Measurements from ENCODE around the gene FRMD6.
"Not testable (repeated sequence)": the region's sequence is repeated elsewhere in the genome, so short reads cannot be mapped to it uniquely, and the experiment has no call there.

FRMD6 gene

DNA sequence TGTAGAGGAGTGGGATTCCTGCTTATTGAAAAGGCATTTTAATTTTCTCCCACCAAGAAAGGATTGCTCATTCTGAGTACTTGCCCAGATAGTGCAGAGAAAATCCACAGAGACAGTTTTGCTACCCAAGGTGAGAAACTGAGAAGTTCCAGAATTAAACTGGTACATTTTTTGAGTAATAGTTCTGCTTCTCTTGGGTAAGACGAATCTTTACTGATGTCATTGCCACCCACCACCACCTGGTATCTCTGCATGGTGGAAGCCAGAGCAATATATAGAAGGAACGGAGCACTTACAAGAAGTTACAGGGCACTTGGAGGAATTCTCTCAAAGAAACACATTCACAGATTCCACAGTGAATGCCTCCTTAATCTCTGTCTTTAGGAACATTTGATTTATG, 20.7 kb upstream of the FRMD6 start:
- DNase-seq (ENCODE audit: low spot score) = no peak

- not testable (repeated sequence) for DNase-seq (ENCODE audit: low spot score)
Measured at GRCh38 chr14:51633298-51633697, 18.4 kb upstream of the FRMD6 start.

DNA sequence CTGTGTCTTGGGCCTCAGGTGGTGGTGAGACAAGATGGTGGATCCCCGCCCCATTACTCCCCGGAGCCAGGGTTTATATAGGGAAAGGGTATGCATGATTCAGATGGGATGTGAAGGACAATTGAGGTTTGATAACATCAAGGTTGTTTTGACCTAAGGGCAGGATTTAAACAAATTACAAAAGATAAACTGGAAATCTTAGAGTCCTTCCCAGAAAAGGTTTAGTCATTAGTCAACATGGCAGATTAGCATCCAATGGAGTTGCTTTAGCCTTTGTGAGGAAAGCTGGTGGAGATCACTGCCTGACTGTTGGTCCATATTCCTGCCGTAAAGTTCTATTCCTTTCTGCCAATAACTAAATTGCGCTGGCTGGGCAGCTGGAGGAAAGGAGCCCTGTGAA, 15.6 kb upstream of the FRMD6 start:
- DNase-seq (ENCODE audit: low spot score) = no peak

DNA sequence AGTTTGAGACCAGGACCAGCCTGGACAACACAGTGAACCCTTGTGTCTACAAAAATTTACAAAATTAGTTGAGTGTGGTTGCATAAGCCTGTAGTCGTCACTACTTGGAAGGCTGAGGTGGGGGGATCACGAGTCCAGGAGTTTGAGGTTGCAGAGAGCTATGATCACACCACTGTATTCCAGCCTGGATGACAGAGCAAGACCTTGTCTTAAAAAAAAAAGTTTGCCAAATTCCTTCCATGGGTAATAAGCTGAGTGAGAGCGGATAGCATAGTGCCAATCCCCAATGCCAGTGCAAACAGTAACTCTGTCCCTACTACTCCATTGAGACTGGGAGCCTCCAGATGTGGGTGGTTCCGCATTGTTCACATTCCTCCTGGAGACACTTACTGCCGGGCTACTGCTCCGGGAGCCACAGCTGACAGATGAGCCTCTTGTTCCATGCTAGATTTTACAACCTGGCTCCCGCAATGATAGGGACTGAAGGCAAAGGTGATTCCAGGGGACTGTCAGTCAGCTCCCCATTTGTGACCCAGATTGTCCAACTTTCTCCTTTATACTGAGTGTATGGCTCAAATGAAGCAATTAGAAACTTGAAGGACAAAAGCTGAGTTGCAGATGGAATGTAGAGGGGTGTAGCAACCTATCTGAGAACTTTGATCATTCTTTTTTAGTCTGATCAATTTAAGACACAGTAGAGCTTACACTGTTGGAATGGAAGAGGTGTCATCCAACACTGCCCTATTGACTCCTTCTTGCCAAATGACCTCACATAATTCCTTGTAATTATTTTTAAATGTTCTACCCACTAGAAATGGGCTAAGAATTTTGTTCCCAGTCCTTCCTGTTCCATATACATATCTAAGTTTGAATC, 13.4 kb upstream of the FRMD6 start:
- DNase-seq (ENCODE audit: low spot score) = no peak

GRCh38 chr14:51639668-51640316, 11.9 kb upstream of the FRMD6 start:
- DNase-seq (ENCODE audit: low spot score) = no peak

GRCh38 chr14:51643140-51643539, 8.6 kb upstream of the FRMD6 start:
- DNase-seq (ENCODE audit: low spot score) = no peak

GRCh38 chr14:51644217-51644933, 7.3 kb upstream of the FRMD6 start:
- DNase-seq (ENCODE audit: low spot score) = no peak

- DNase-seq (ENCODE audit: low spot score) = no peak
Measured at GRCh38 chr14:51648296-51648695, 3.4 kb upstream of the FRMD6 start.

DNA sequence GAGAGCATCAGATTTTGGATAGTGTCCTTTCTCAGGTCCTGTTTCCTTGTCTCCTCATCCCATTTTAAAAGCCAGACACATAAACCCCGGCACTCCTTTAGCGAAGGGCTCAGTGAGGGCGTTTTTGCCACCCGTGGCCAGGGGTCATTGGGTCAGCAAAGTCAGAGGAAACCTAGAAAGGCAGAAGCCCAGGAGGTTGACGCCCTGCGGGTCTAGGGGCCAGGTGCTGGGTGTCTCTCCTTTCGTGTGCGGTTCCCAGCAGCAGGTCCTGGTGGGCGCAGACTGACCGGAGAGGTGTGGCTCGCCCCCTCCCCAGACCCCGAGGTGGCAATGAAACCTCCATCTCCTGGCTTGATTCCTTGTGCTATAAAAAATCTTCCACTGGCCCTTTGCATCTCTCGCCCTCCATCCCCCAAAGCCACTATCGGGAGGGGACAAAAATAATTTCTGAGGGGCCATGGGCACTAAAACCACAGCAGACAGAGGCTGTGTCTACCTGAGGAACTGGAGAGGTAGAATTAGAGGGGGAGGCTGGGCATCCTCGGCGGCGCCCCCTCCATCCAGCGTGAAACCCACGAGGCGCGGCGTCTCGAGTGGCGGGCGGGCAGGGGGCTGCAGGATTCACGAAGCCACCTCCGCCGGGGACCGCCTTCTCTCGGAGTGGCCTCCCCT, 858 bp upstream of the FRMD6 start:
- no peak for DNase-seq (ENCODE audit: low spot score)

- no peak for DNase-seq (ENCODE audit: low spot score)
Measured at GRCh38 chr14:51652168-51653078, 713 bp downstream of the FRMD6 start.

GRCh38 chr14:51653079-51653774, 1.5 kb downstream of the FRMD6 start:
- DNase-seq (ENCODE audit: low spot score) = no peak

DNA sequence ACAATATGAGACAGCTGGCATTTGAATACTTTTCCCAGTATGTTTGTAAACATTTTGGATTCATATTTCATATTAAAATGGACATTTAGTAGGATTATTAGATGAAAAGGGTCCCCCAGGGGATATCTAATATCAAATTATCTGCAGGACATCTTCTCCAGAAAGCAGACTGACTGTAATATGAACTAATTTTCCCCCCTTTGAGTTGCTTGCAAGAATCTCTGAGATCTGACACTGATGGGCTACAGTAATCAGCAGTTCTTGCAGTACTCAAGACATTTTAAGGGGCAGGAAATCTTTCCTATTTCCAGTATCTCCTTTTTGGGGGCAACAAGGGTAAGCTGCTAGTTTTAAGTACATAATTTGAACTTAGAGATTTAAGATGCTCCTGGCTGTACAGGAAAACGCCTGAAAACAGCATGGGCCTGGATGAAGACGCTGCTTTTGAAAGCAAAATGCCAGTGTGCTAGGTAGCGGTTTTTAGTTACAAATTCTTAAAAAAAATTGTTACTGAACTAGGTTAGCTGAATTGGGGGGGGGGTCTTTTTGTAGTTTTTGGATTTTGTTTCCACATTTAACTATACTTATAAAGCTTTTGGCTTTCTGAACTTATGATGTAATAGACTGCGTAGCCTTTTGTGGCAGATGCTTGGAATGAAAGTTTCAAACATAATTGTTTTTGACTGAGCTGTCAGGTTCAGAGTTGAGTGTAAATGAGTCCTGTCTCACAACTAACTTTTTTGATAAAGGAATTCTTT, 2.2 kb downstream of the FRMD6 start:
- DNase-seq (ENCODE audit: low spot score) = no peak

- no peak for DNase-seq (ENCODE audit: low spot score)
Measured at GRCh38 chr14:51654533-51654845, 2.8 kb downstream of the FRMD6 start.

- DNase-seq (ENCODE audit: low spot score) = no peak
Measured at GRCh38 chr14:51657762-51658161, 6.1 kb downstream of the FRMD6 start.

GRCh38 chr14:51658441-51659173, 6.9 kb downstream of the FRMD6 start:
- no peak for DNase-seq (ENCODE audit: low spot score)

DNA sequence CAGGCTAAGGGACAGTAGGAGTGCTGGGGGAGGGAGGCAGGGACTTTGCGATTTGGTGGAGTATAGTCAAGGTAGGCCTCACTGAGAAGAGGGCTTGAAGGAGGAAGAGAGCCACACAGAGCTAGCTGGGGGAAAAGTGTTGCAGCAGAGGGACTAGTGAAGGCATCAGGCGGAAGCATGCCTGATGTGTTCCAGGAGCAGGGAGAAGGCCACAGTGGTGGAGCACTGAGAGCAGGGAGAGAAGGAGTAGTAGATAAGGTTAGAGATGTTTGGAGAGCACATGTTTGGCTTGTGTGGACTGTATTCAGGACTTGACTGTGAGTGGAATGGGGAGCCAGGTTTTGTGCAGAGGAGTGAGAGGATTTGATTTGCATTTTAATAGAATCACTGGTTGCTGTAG, 9.0 kb downstream of the FRMD6 start:
- no peak for DNase-seq (ENCODE audit: low spot score)

DNA sequence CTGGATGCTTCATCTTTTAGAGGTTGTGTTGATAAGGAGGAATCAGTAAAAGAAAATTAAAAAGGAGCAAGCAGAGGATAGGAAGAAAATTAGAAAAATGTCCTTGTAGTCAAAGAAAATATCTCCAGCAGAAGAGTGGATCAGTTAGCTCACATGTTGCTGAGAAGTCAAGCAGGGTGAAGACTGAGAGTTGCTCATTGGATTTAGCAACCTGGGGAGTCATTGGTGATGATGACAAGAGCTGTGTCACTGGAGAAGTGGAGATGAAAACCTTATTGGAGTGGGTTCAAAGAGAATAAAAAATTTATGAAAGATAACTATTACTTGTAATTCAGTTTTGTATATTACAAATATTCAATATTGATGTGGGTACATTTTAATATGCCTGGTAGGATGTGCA, 9.8 kb downstream of the FRMD6 start:
- DNase-seq (ENCODE audit: low spot score) = no peak

GRCh38 chr14:51663783-51664326, 12.1 kb downstream of the FRMD6 start:
- DNase-seq (ENCODE audit: low spot score) = no peak

GRCh38 chr14:51666070-51666469, 14.4 kb downstream of the FRMD6 start:
- no peak for DNase-seq (ENCODE audit: low spot score)
